ENCODE measurements around the gene RPS6KA4. TPM values are rescaled to one million over a fixed set of nuclear protein-coding genes. Genes with fewer than 3 reads are reported as not detected.

Gene RPS6KA4
- total RNA-seq, 2 experiments from 2014 or later, result 31.1 to 41.9 TPM

- CTCF ChIA-PET, result interaction anchor here (0.6 to 1.4 kb wide), 2 partner anchors 24 to 238 kb away, joined by 3 to 4 read pairs; no protein-coding TSS in a partner anchor
- Mint-ChIP-seq H3K27ac (no peak overlapping the region), H3K4me3 (no peak overlapping the region), H3K9me3 (ENCODE audit: low read depth) (no peaks in the 10 kb centered on the region), H3K27me3 (no peaks in the 10 kb centered on the region), H3K4me1 (peaks cover 8% of the 10 kb centered on the region), H3K36me3 (peaks cover 45% of the 10 kb centered on the region)
- DNase-seq, result no peak
- ATAC-seq, result no peak
These were observed 7.8 kb downstream of the RPS6KA4 start for GRCh38 chr11:64366751-64367150.

GRCh38 chr11:64367931-64368672, 9.1 kb downstream of the RPS6KA4 start:
- Mint-ChIP-seq H3K27me3 (no peaks in the 10 kb centered on the region), H3K9me3 (ENCODE audit: low read depth) (no peaks in the 10 kb centered on the region), H3K4me1 (peaks cover 3% of the 10 kb centered on the region), H3K27ac (no peak overlapping the region), H3K4me3 (no peak overlapping the region), H3K36me3 (peaks cover 37% of the 10 kb centered on the region)
- CTCF ChIA-PET, result interaction anchor here (1.4 kb wide), 1 partner anchor 23 kb away, joined by 4 read pairs; no protein-coding TSS in a partner anchor
- DNase-seq (no peak), ATAC-seq (no peak)

- CTCF ChIA-PET, result no interaction called here
- ATAC-seq (no peak), DNase-seq (no peak)
- peaks cover 3% of the 10 kb centered on the region for H3K4me1 Mint-ChIP-seq
- H3K36me3 Mint-ChIP-seq, result peaks cover 35% of the 10 kb centered on the region
- H3K4me3 Mint-ChIP-seq, result no peak overlapping the region
- no peaks in the 10 kb centered on the region for H3K9me3 Mint-ChIP-seq (ENCODE audit: low read depth)
- H3K27ac Mint-ChIP-seq, result no peak overlapping the region
- H3K27me3 Mint-ChIP-seq, result no peaks in the 10 kb centered on the region
These were observed 9.7 kb downstream of the RPS6KA4 start for GRCh38 chr11:64368673-64369074.

- Mint-ChIP-seq H3K27ac (no peak overlapping the region), H3K4me3 (no peak overlapping the region), H3K9me3 (ENCODE audit: low read depth) (no peaks in the 10 kb centered on the region), H3K27me3 (no peaks in the 10 kb centered on the region), H3K36me3 (peaks cover 30% of the 10 kb centered on the region), H3K4me1 (no peaks in the 10 kb centered on the region)
- ATAC-seq (no peak), DNase-seq (no peak)
- CTCF ChIA-PET, result no interaction called here
These were observed 10.8 kb downstream of the RPS6KA4 start for GRCh38 chr11:64369440-64370421.

- no peaks in the 10 kb centered on the region for H3K4me1 Mint-ChIP-seq
- no peak overlapping the region for H3K4me3 Mint-ChIP-seq
- peaks cover 23% of the 10 kb centered on the region for H3K36me3 Mint-ChIP-seq
- H3K27ac Mint-ChIP-seq, result no peak overlapping the region
- no peaks in the 10 kb centered on the region for H3K9me3 Mint-ChIP-seq (ENCODE audit: low read depth)
- no peak for ATAC-seq
- no peak for DNase-seq
- no peaks in the 10 kb centered on the region for H3K27me3 Mint-ChIP-seq
- CTCF ChIA-PET, result no interaction called here
These were observed 12.2 kb downstream of the RPS6KA4 start for GRCh38 chr11:64371201-64371600.

GRCh38 chr11:64372021-64372420, 13.1 kb downstream of the RPS6KA4 start:
- no peak for ATAC-seq
- CTCF ChIA-PET, result no interaction called here
- H3K27ac Mint-ChIP-seq, result no peak overlapping the region
- no peaks in the 10 kb centered on the region for H3K9me3 Mint-ChIP-seq (ENCODE audit: low read depth)
- peaks cover 16% of the 10 kb centered on the region for H3K36me3 Mint-ChIP-seq
- no peaks in the 10 kb centered on the region for H3K27me3 Mint-ChIP-seq
- no peak overlapping the region for H3K4me3 Mint-ChIP-seq
- no peak for DNase-seq
- H3K4me1 Mint-ChIP-seq, result no peaks in the 10 kb centered on the region

- Mint-ChIP-seq H3K9me3 (ENCODE audit: low read depth) (no peaks in the 10 kb centered on the region), H3K27ac (no peak overlapping the region), H3K4me1 (no peaks in the 10 kb centered on the region), H3K27me3 (no peaks in the 10 kb centered on the region), H3K36me3 (peaks cover 14% of the 10 kb centered on the region), H3K4me3 (no peak overlapping the region)
- CTCF ChIA-PET, result no interaction called here
- peak; percentile 23 for ATAC-seq
- no peak for DNase-seq
These were observed 14.0 kb downstream of the RPS6KA4 start for GRCh38 chr11:64372802-64373597.

- DNase-seq (no peak), ATAC-seq (no peak)
- Mint-ChIP-seq H3K4me3 (no peak overlapping the region), H3K27me3 (no peaks in the 10 kb centered on the region), H3K27ac (no peak overlapping the region), H3K4me1 (no peaks in the 10 kb centered on the region), H3K9me3 (ENCODE audit: low read depth) (no peaks in the 10 kb centered on the region), H3K36me3 (peaks cover 13% of the 10 kb centered on the region)
- CTCF ChIA-PET, result no interaction called here
These were observed 14.6 kb downstream of the RPS6KA4 start for GRCh38 chr11:64373598-64373974.

- ATAC-seq, result no peak
- CTCF ChIA-PET, result interaction anchor here (0.9 to 1.0 kb wide), 3 partner anchors 16 to 73 kb away, joined by 3 to 4 read pairs (median 4); no protein-coding TSS in a partner anchor
These were observed 17.1 kb downstream of the RPS6KA4 start for GRCh38 chr11:64376071-64376470.

GRCh38 chr11:64378335-64378880, 19.4 kb downstream of the RPS6KA4 start:
- no peaks in the 10 kb centered on the region for H3K36me3 Mint-ChIP-seq

More at GRCh38 chr11:64376071-64376470, 17.1 kb downstream of the RPS6KA4 start:
- Mint-ChIP-seq H3K4me1 (no peaks in the 10 kb centered on the region), H3K36me3 (no peaks in the 10 kb centered on the region), H3K9me3 (ENCODE audit: low read depth) (no peaks in the 10 kb centered on the region), H3K4me3 (no peak overlapping the region), H3K27me3 (no peaks in the 10 kb centered on the region), H3K27ac (no peak overlapping the region)
- no peak for DNase-seq

GRCh38 chr11:64379160-64379559, 20.2 kb downstream of the RPS6KA4 start:
- H3K4me3 Mint-ChIP-seq, result no peak overlapping the region
- no peaks in the 10 kb centered on the region for H3K36me3 Mint-ChIP-seq
- H3K27me3 Mint-ChIP-seq, result no peaks in the 10 kb centered on the region
- no peaks in the 10 kb centered on the region for H3K9me3 Mint-ChIP-seq (ENCODE audit: low read depth)
- no peak overlapping the region for H3K27ac Mint-ChIP-seq
- ATAC-seq (no peak), DNase-seq (peak; percentile 33)
- CTCF ChIA-PET, result no interaction called here
- no peaks in the 10 kb centered on the region for H3K4me1 Mint-ChIP-seq

More at GRCh38 chr11:64378335-64378880, 19.4 kb downstream of the RPS6KA4 start:
- DNase-seq (no peak), ATAC-seq (no peak)
- CTCF ChIA-PET, result no interaction called here
- Mint-ChIP-seq H3K4me1 (no peaks in the 10 kb centered on the region), H3K4me3 (no peak overlapping the region), H3K9me3 (ENCODE audit: low read depth) (no peaks in the 10 kb centered on the region), H3K27me3 (no peaks in the 10 kb centered on the region), H3K27ac (no peak overlapping the region)

GRCh38 chr11:64379817-64380709, 21.1 kb downstream of the RPS6KA4 start:
- CTCF ChIA-PET, result interaction anchor here (0.8 to 1.1 kb wide), 2 partner anchors 9 to 39 kb away, joined by 3 read pairs; no protein-coding TSS in a partner anchor
- peak; percentile 16 for ATAC-seq
- Mint-ChIP-seq H3K27ac (no peak overlapping the region), H3K9me3 (ENCODE audit: low read depth) (no peaks in the 10 kb centered on the region), H3K36me3 (no peaks in the 10 kb centered on the region), H3K4me1 (no peaks in the 10 kb centered on the region), H3K4me3 (no peak overlapping the region), H3K27me3 (peaks cover 3% of the 10 kb centered on the region)
- no peak for DNase-seq

Measured in activated CD8-positive, alpha-beta memory T cell treated with anti-CD3 and anti-CD28 coated beads, Interleukin-2, amount 10 ng/mL, durations not matched to agents 7 days and 5 days (primary cell).